ENCODE results near the gene CAD. TPM values are rescaled to one million over a fixed set of nuclear protein-coding genes. Genes with fewer than 3 reads are reported as not detected.

Gene CAD
- total RNA-seq, 3 donors from 2014 or later: 15.5 to 33.4 (median 17.3) TPM

GRCh38 chr2:27291865-27292264 is 74.7 kb downstream of the CAD start:
- Histone ChIP-seq H3K9me3 (no peaks in the 10 kb centered on the region), H3K27ac (no peak overlapping the region), H3K4me1 (no peaks in the 10 kb centered on the region), H3K36me3 (no peaks in the 10 kb centered on the region), H3K4me3 (no peak overlapping the region), H3K27me3 (no peaks in the 10 kb centered on the region)
- intact Hi-C loops (cut with DNase I; ENCODE audit: low total_unique reads): no loop called here
- TF ChIP-seq POLR2AphosphoS5 (IDR thresholded peaks at IDR 0.05) (no peak), POLR2A (IDR thresholded peaks at IDR 0.05) (no peak), CTCF (IDR thresholded peaks at IDR 0.05) (no peak)
- no peak for DNase-seq (ENCODE audit: low spot score in 2 of 2)

Other genes starting within 250 kb of the CAD start
- gene MAPRE3, start 246.7 kb upstream of the CAD start, total RNA-seq: 10 to 100 TPM; 10.6 to 21.3 (median 19.9) TPM
- gene TMEM214, start 184.4 kb upstream of the CAD start, total RNA-seq: 10 to 100 TPM; 41.1 to 56.0 (median 47.3) TPM
- gene AGBL5, start 165.7 kb upstream of the CAD start, total RNA-seq: 10 to 100 TPM; 12.5 to 21.5 (median 16.1) TPM
- gene OST4, start 145.7 kb upstream of the CAD start, total RNA-seq: 100 to 1,000 TPM; 271 to 309 (median 281) TPM
- 10 to 100 TPM; 25.6 to 94.7 (median 26.9) TPM for gene EMILIN1, start 138.8 kb upstream of the CAD start, total RNA-seq
- gene KHK, start 130.6 kb upstream of the CAD start, total RNA-seq: 1 to 10 TPM; 2.2 to 4.1 (median 3.6) TPM
- gene CGREF1, start 98.2 kb upstream of the CAD start, total RNA-seq: 10 to 100 TPM in 1 of 3 donors, 1 to 10 TPM in 2; 3.2 to 16.4 (median 3.4) TPM
- gene ABHD1, start 93.6 kb upstream of the CAD start, total RNA-seq: under 1 TPM in 2 of 3 donors, not detected in 1; 0.29 to 0.80 TPM
- gene PREB, start 82.7 kb upstream of the CAD start, total RNA-seq: 100 to 1,000 TPM in 1 of 3 donors, 10 to 100 TPM in 2; 51.5 to 113 (median 69.4) TPM
- gene PRR30, start 78.0 kb upstream of the CAD start, total RNA-seq: not detected
- gene TCF23, start 68.4 kb upstream of the CAD start, total RNA-seq: not detected
- gene ATRAID, start 5.3 kb upstream of the CAD start, total RNA-seq: 100 to 1,000 TPM; 146 to 243 (median 177) TPM
- 10 to 100 TPM; 43.4 to 86.2 (median 84.9) TPM for gene SLC5A6, start 5.1 kb upstream of the CAD start, total RNA-seq
- gene SLC30A3, start 45.7 kb downstream of the CAD start, total RNA-seq: under 1 TPM in 1 of 3 donors, not detected in 2; 0.33 TPM
- gene DNAJC5G, start 58.1 kb downstream of the CAD start, total RNA-seq: not detected
- gene TRIM54, start 65.1 kb downstream of the CAD start, total RNA-seq: under 1 TPM in 2 of 3 donors, not detected in 1; 0.15 to 0.66 TPM
- 1 to 10 TPM in 2 of 3 donors, under 1 TPM in 1; 0.80 to 8.8 (median 4.6) TPM for gene UCN, start 91.1 kb downstream of the CAD start, total RNA-seq
- 10 to 100 TPM; 72.8 to 95.1 (median 79.4) TPM for gene MPV17, start 105.7 kb downstream of the CAD start, total RNA-seq
- 10 to 100 TPM; 32.6 to 63.5 (median 55.7) TPM for gene GTF3C2, start 139.4 kb downstream of the CAD start, total RNA-seq
- 10 to 100 TPM; 38.1 to 48.9 (median 47.9) TPM for gene EIF2B4, start 153.0 kb downstream of the CAD start, total RNA-seq
- 100 to 1,000 TPM; 109 to 121 (median 116) TPM for gene SNX17, start 153.2 kb downstream of the CAD start, total RNA-seq
- gene ZNF513, start 163.4 kb downstream of the CAD start, total RNA-seq: 10 to 100 TPM in 2 of 3 donors, 1 to 10 TPM in 1; 5.9 to 22.5 (median 15.7) TPM
- gene PPM1G, start 192.2 kb downstream of the CAD start, total RNA-seq: 10 to 100 TPM; 46.2 to 59.0 (median 54.4) TPM
- 10 to 100 TPM; 70.5 to 87.5 (median 80.3) TPM for gene NRBP1, start 211.3 kb downstream of the CAD start, total RNA-seq
- gene KRTCAP3, start 225.0 kb downstream of the CAD start, total RNA-seq: 10 to 100 TPM in 2 of 3 donors, 1 to 10 TPM in 1; 3.8 to 31.2 (median 14.7) TPM